Nephron progenitor cell (in vitro differentiated cells): ENCODE results near the gene RIMBP2.

Source experiments
- DNase-seq: peaks from one replicate; pipeline ENCODE4 v3.0.0; 2021
- H3K27ac Mint-ChIP-seq: 2 replicates; pipeline ENCODE4 v1.8.0; 2021; ENCODE audit warnings: mild to moderate bottlenecking, moderate library complexity, mixed read lengths
- H3K27me3 Mint-ChIP-seq: 2 replicates; pipeline ENCODE4 v1.8.0; 2021; ENCODE audit warnings: mild to moderate bottlenecking, low read depth, mixed read lengths; ENCODE audit not compliant: poor library complexity
- H3K36me3 Mint-ChIP-seq: 2 replicates; pipeline ENCODE4 v1.8.0; 2021; ENCODE audit warnings: low read depth, mixed read lengths
- H3K4me1 Mint-ChIP-seq: 2 replicates; pipeline ENCODE4 v1.8.0; 2021; ENCODE audit warnings: mixed read lengths
- H3K4me3 Mint-ChIP-seq: 2 replicates; pipeline ENCODE4 v1.8.0; 2021; ENCODE audit warnings: mild to moderate bottlenecking, moderate library complexity, mixed read lengths
- H3K9me3 Mint-ChIP-seq: 2 replicates; pipeline ENCODE4 v1.8.0; 2021; ENCODE audit warnings: mild to moderate bottlenecking, moderate library complexity, mixed read lengths
- TF ChIP-seq, protein P1 (sequence below): fragments of 200-600 bp; sonication (generic); IDR thresholded peaks from 2 replicates; pipeline ENCODE4 v1.5.0; 2021; ENCODE audit warnings: antibody characterized with exemption

RIMBP2 gene

DNA sequence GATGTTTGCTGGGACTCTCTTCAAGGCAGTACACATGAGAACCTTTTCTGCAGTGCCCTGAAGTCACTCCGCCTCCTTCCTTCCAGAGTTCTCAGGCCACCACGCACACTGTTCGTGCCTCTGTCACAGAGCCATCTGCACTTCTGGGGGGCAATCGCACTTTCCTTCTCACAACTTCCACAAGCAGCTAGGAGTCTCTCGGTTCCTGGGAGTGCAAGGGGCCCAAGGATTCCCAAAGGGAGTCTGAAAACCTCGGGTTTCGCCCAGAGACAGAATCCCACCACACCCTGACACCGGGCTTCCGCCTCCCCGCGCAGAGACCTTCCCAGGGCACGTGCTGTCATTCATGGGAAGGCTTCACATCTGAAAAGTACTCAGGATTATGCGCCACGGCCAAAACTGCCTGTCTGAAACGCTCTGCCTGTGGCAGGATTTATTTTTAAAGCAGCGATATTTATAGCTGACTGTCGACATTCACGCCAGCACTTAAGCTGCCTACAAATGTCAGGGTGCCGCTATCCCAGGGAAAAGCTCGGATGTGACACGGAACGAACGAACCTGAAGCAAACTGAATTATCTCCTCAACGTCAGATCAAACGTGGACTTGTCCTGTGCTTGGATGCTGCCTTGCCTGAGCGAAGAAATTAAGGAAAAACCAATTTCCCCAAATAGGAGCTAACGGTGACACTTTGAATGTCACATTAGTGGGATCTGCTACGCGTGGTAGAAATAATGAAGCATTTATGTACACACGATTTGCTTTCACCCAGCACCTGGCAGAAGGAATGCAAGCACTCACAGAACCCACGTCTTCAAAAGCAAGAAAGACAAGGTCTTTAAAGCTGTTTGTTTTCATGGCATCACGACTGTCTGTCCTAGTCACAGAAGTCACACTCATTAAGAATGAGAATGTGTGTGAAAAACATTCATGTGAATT, 224.4 kb downstream of the RIMBP2 start:
- no peaks in the 10 kb centered on the region for H3K36me3 Mint-ChIP-seq
- H3K4me1 Mint-ChIP-seq = peaks cover 22% of the 10 kb centered on the region
- H3K4me3 Mint-ChIP-seq = no peak overlapping the region
- TF ChIP-seq, protein P1, sequence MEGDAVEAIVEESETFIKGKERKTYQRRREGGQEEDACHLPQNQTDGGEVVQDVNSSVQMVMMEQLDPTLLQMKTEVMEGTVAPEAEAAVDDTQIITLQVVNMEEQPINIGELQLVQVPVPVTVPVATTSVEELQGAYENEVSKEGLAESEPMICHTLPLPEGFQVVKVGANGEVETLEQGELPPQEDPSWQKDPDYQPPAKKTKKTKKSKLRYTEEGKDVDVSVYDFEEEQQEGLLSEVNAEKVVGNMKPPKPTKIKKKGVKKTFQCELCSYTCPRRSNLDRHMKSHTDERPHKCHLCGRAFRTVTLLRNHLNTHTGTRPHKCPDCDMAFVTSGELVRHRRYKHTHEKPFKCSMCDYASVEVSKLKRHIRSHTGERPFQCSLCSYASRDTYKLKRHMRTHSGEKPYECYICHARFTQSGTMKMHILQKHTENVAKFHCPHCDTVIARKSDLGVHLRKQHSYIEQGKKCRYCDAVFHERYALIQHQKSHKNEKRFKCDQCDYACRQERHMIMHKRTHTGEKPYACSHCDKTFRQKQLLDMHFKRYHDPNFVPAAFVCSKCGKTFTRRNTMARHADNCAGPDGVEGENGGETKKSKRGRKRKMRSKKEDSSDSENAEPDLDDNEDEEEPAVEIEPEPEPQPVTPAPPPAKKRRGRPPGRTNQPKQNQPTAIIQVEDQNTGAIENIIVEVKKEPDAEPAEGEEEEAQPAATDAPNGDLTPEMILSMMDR = no peak
- peaks cover 16% of the 10 kb centered on the region for H3K9me3 Mint-ChIP-seq
- peaks cover 17% of the 10 kb centered on the region for H3K27me3 Mint-ChIP-seq
- DNase-seq = no peak
- H3K27ac Mint-ChIP-seq = peak overlapping the region; percentile 90

DNA sequence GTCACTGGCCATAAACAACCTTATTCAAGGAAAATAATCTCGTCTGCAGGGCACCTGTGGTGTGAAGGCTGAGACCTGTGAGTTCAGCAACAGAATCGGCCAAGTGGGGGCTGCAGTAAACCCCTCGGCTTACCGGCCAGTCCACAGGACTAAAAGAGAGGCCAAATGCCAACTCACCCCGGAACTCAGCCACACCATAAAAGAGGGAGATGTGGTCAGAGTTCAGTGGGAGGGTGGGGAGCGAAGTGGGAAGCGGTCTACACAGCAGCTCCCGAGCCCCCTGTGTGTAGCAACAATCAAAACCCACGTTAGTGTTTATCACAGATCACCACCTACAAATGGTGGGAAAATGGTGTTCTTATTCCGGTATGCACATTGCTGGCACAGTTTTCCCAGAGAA, 225.4 kb downstream of the RIMBP2 start:
- DNase-seq = no peak
- Mint-ChIP-seq H3K27ac (no peak overlapping the region), H3K27me3 (peaks cover 23% of the 10 kb centered on the region), H3K9me3 (peaks cover 16% of the 10 kb centered on the region), H3K4me1 (peaks cover 22% of the 10 kb centered on the region), H3K4me3 (no peak overlapping the region), H3K36me3 (no peaks in the 10 kb centered on the region)
- TF ChIP-seq, protein P1 = no peak

DNA sequence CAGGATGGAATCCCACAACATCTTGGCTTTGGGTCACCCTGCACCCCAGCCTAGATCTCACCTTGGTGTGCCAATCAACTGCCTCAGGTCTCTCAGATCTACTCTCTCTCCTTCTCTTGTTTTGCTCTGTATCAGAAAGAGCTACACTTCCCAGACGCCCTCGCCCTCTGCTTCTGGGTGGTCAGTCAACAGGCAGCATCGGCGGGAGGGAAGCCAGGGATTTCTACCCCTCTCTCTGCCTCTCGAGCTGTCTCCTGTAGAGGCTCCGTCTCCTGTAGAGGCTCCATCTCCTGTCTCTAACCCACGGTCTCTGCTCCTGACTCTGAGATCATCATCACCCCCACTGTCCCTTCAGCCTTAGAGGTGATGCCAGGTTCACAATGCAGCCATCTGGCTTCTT, 226.8 kb downstream of the RIMBP2 start:
- TF ChIP-seq, protein P1 = no peak
- Mint-ChIP-seq H3K36me3 (no peaks in the 10 kb centered on the region), H3K9me3 (peaks cover 16% of the 10 kb centered on the region), H3K27ac (no peak overlapping the region), H3K27me3 (peaks cover 23% of the 10 kb centered on the region), H3K4me3 (no peak overlapping the region), H3K4me1 (peaks cover 22% of the 10 kb centered on the region)
- DNase-seq = no peak

DNA sequence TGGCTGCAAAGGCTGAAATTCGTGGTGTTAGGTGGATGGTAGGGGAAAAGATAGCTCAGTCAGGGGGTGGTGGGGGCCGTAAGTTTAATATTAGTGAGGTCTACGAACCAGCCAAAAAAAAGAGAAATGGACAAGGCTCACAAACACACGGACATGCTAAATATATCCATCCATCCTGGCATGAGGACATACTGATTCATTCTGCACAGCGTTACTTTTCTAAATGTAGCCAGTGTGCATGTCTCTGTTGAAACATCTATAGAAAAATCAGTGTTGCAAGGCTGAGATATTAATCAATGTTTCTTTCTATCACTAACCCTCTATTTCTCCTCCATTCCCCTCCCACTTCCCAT, 227.8 kb downstream of the RIMBP2 start:
- peaks cover 23% of the 10 kb centered on the region for H3K27me3 Mint-ChIP-seq
- H3K36me3 Mint-ChIP-seq = no peaks in the 10 kb centered on the region
- H3K27ac Mint-ChIP-seq = peak overlapping the region; percentile 75
- peaks cover 22% of the 10 kb centered on the region for H3K4me1 Mint-ChIP-seq
- TF ChIP-seq, protein P1 = no peak
- no peak for DNase-seq
- H3K9me3 Mint-ChIP-seq = peaks cover 16% of the 10 kb centered on the region
- no peak overlapping the region for H3K4me3 Mint-ChIP-seq

DNA sequence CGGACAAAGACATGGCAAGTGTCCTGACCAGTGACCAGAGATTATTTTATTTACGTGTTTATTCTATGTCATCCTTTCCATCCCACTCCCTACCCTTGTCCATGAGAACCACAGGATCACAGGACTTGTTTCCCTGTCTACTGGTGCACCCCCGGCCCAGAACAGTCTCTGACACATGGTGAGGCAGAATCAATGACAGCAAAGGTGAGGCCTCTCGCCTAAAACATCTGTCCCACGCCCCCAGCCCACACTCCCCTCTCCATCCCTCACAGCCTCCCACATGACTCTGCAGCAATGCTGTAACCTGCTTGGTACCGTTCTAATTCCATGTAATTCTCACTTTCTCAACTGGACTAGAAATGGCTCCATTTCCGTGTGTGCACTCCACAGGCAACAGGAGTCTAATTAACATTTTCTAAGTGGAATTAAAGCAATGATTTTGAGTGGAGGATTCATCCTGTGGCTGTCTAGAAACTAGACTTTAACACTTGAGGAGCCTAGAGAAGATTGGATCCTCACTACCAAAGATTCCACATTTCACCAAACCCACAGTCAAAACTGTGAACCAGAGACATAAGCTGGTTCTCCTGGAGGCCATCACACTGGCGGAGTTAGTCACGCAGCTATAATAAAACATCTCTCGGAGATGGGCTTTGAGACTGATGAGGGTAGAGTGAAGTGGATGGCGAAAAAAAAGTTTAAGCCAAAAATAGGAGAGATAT, 228.3 kb downstream of the RIMBP2 start:
- Mint-ChIP-seq H3K36me3 (no peaks in the 10 kb centered on the region), H3K4me3 (no peak overlapping the region), H3K9me3 (peaks cover 16% of the 10 kb centered on the region), H3K27ac (no peak overlapping the region), H3K27me3 (peaks cover 23% of the 10 kb centered on the region), H3K4me1 (peaks cover 22% of the 10 kb centered on the region)
- no peak for DNase-seq
- TF ChIP-seq, protein P1 = no peak
